ENCODE measurements around the gene DSG2.

GRCh38 chr18:31493171-31493570 is 4.8 kb upstream of the DSG2 start:
- TF ChIP-seq CTCF (IDR thresholded peaks at IDR 0.05) (no peak), POLR2A (IDR thresholded peaks at IDR 0.05) (no peak), EP300 (IDR thresholded peaks at IDR 0.05) (no peak)

Data from ovary (tissue), 3 donors.